GM23338 (cell line): ENCODE data around the gene KCNIP1. TPM values are rescaled to one million over a fixed set of nuclear protein-coding genes. Genes with fewer than 3 reads are reported as not detected.

ENCODE experiments used
- ATAC-seq: fragments of 200-7000 bp; cut with Tn5 transposase; 3 replicates; pipeline ENCODE4 v1.9.1; 2020
- DNase-seq: peaks from one replicate; pipeline ENCODE4 v3.0.0-alpha.2; 2015; ENCODE audit warnings: low spot score
- H2AFZ ChIP-seq: fragments of 200-600 bp; sonication (generic); 2 replicates; pipeline ENCODE4 v1.8.0; 2016; ENCODE audit warnings: antibody characterized with exemption, mild to moderate bottlenecking, moderate library complexity
- H3F3A ChIP-seq: fragments of 200-600 bp; sonication (generic); replicated peaks from 2 replicates; pipeline ENCODE4 v1.8.0; 2017; ENCODE audit warnings: antibody characterized with exemption, mixed run types, low read depth
- H3K27ac ChIP-seq: fragments of 200-600 bp; sonication (generic); 2 replicates; pipeline ENCODE4 v1.6.1; 2016; ENCODE audit warnings: low read depth
- H3K27me3 ChIP-seq: fragments of 200-600 bp; sonication (generic); 2 replicates; pipeline ENCODE4 v1.8.0; 2016; ENCODE audit warnings: mild to moderate bottlenecking, mixed run types, moderate library complexity; ENCODE audit not compliant: insufficient read depth
- H3K36me3 ChIP-seq: fragments of 200-600 bp; sonication (generic); 2 replicates; pipeline ENCODE4 v1.8.0; 2016; ENCODE audit warnings: mild to moderate bottlenecking; ENCODE audit not compliant: insufficient read depth
- H3K4me1 ChIP-seq: fragments of 200-600 bp; sonication (generic); 2 replicates; pipeline ENCODE4 v1.8.0; 2016; ENCODE audit warnings: mild to moderate bottlenecking, moderate library complexity; ENCODE audit not compliant: insufficient read depth
- H3K4me2 ChIP-seq: fragments of 200-600 bp; sonication (generic); 2 replicates; pipeline ENCODE4 v1.7.1; 2017; ENCODE audit warnings: mixed run types
- H3K4me3 ChIP-seq: fragments of 200-600 bp; sonication (generic); 2 replicates; pipeline ENCODE4 v1.6.1; 2016; ENCODE audit warnings: mixed run types
- H3K79me2 ChIP-seq: fragments of 200-600 bp; sonication (generic); replicated peaks from 2 replicates; pipeline ENCODE4 v1.8.0; 2017; ENCODE audit warnings: mild to moderate bottlenecking; ENCODE audit not compliant: insufficient read depth
- H3K9me2 ChIP-seq: fragments of 200-600 bp; sonication (generic); 2 replicates; pipeline ENCODE4 v1.8.0; 2017; ENCODE audit not compliant: insufficient read depth
- H4K20me1 ChIP-seq: fragments of 200-600 bp; sonication (generic); replicated peaks from 2 replicates; pipeline ENCODE4 v1.8.0; 2017; ENCODE audit warnings: mild to moderate bottlenecking; ENCODE audit not compliant: insufficient read depth
- H3K27ac Mint-ChIP-seq: 2 replicates; pipeline ENCODE4 v1.8.0; 2020; ENCODE audit warnings: inconsistent platforms, mild to moderate bottlenecking, moderate library complexity, mixed read lengths
- H3K27me3 Mint-ChIP-seq: 3 replicates; pipeline ENCODE4 v1.8.0; 2022; ENCODE audit warnings: low read depth, mild to moderate bottlenecking, moderate library complexity, mixed read lengths, inconsistent platforms; ENCODE audit not compliant: insufficient read depth, poor library complexity
- H3K36me3 Mint-ChIP-seq: 3 replicates; pipeline ENCODE4 v1.8.0; 2021; ENCODE audit warnings: low read depth, mild to moderate bottlenecking, inconsistent platforms, moderate library complexity, mixed read lengths
- H3K4me1 Mint-ChIP-seq: 3 replicates; pipeline ENCODE4 v1.8.0; 2020; ENCODE audit warnings: mild to moderate bottlenecking, inconsistent platforms, mixed read lengths
- H3K4me3 Mint-ChIP-seq: 3 replicates; pipeline ENCODE4 v1.8.0; 2021; ENCODE audit warnings: moderate library complexity, mild to moderate bottlenecking, inconsistent platforms, mixed read lengths
- H3K9me3 Mint-ChIP-seq: 3 replicates; pipeline ENCODE4 v1.8.0; 2020; ENCODE audit warnings: moderate library complexity, mild to moderate bottlenecking, inconsistent platforms, mixed read lengths
- CREB1 ChIP-seq: fragments of 250-450 bp; sonication (Bioruptor Pico); IDR thresholded peaks from 2 replicates; pipeline ENCODE4 v1.5.0; 2020; ENCODE audit warnings: low read depth, mild to moderate bottlenecking, moderate library complexity
- CTCF ChIP-seq, 2 experiments: fragments of 200-600 bp in 1 of 2; sonication (generic) in 1 of 2; conservative IDR thresholded peaks; 2 replicates each; pipeline versions ENCODE4 v1.5.1 to v1.6.1; 2016 to 2017; ENCODE audit warnings: antibody characterized with exemption in 2 of 2, low read depth in 2 of 2, mild to moderate bottlenecking in 2 of 2, moderate library complexity in 1 of 2
- EZH2 ChIP-seq: fragments of 200-600 bp; sonication (generic); IDR thresholded peaks from one replicate; pipeline ENCODE4 v1.8.0; 2017; ENCODE audit warnings: antibody characterized with exemption, mild to moderate bottlenecking, low read depth; ENCODE audit not compliant: unreplicated experiment
- EZH2phosphoT487 ChIP-seq: fragments of 200-600 bp; sonication (generic); IDR thresholded peaks from one replicate; pipeline ENCODE4 v1.8.1; 2018; ENCODE audit warnings: antibody characterized with exemption; ENCODE audit not compliant: unreplicated experiment
- JUNB ChIP-seq: IDR thresholded peaks from one replicate; pipeline ENCODE4 v1.6.1; 2016; ENCODE audit warnings: antibody characterized with exemption; ENCODE audit not compliant: unreplicated experiment
- NANOG ChIP-seq: IDR thresholded peaks from 2 replicates; pipeline ENCODE4 v1.6.1; 2016; ENCODE audit warnings: antibody characterized with exemption, borderline replicate concordance
- REST ChIP-seq: IDR thresholded peaks from one replicate; pipeline ENCODE4 v1.6.1; 2018; ENCODE audit warnings: antibody characterized with exemption; ENCODE audit not compliant: unreplicated experiment
- ZNF114 ChIP-seq: fragments of 250-450 bp; sonication (Bioruptor Pico); IDR thresholded peaks from 2 replicates; pipeline ENCODE4 v1.5.0; 2020; ENCODE audit warnings: mild to moderate bottlenecking, moderate library complexity
- ZNF331 ChIP-seq: fragments of 250-450 bp; sonication (Bioruptor Pico); IDR thresholded peaks from 2 replicates; pipeline ENCODE4 v1.5.0; 2020; ENCODE audit warnings: low read depth, mild to moderate bottlenecking, moderate library complexity
- ZNF462 ChIP-seq: fragments of 250-450 bp; sonication (Bioruptor Pico); IDR thresholded peaks from 2 replicates; pipeline ENCODE4 v1.5.0; 2020; ENCODE audit warnings: mild to moderate bottlenecking, moderate library complexity
- polyA plus RNA-seq: library from polyadenylated mRNA; unstranded; fragments of >200 nt; fragmentation: Nextera tagmentation; extraction: Ambion mirVana; gene quantifications from 2 replicates; pipeline ENCODE4 v1.2.1, GENCODE V29; 2016
- total RNA-seq: library from RNA; depleted of rRNA; stranded (reverse); fragments of >200 nt; shearing (Covaris generic); gene quantifications from 2 replicates; pipeline ENCODE4 v1.2.3, GENCODE V29; 2014

The KCNIP1 gene
- total and polyA plus RNA-seq, 2 experiments from 2014 or later = 0.31 to 0.87 TPM

- Histone ChIP-seq H3K4me1 (peaks cover 16% of the 10 kb centered on the region), H3K27me3 (no peaks in the 10 kb centered on the region), H3F3A (peaks cover 5% of the 10 kb centered on the region; the same call in 1 of the 2 replicates), H3K9me2 (no peaks in the 10 kb centered on the region), H2AFZ (no peak overlapping the region), H4K20me1 (no peaks in the 10 kb centered on the region; the same call in 1 of the 2 replicates), H3K36me3 (no peaks in the 10 kb centered on the region), H3K4me3 (no peak overlapping the region), H3K4me2 (no peak overlapping the region), H3K79me2 (no peaks in the 10 kb centered on the region), H3K27ac (no peak overlapping the region)
- no peak for ATAC-seq
- Mint-ChIP-seq H3K27ac (no peak overlapping the region), H3K9me3 (no peaks in the 10 kb centered on the region), H3K4me1 (peaks cover 28% of the 10 kb centered on the region), H3K36me3 (no peaks in the 10 kb centered on the region), H3K27me3 (peaks cover 10% of the 10 kb centered on the region), H3K4me3 (no peak overlapping the region)
- DNase-seq = no peak
- TF ChIP-seq ZNF462 (no peak), JUNB (no peak), EZH2phosphoT487 (no peak), CTCF (conservative IDR thresholded peaks at IDR 0.05; ENCODE audit: low read depth in 2 of 2) (no peak), EZH2 (no peak), NANOG (no peak), ZNF331 (CRISPR knock-in tag) (no peak), CREB1 (CRISPR knock-in tag) (no peak), ZNF114 (CRISPR knock-in tag) (no peak), REST (no peak)
Measured at GRCh38 chr5:170628028-170628427, 124.2 kb downstream of the KCNIP1 start.
